HFFc6 (cell line): ENCODE results near the gene TTC7B. TPM values are rescaled to one million over a fixed set of nuclear protein-coding genes. Genes with fewer than 3 reads are reported as not detected.
A peak's percentile ranks its signal among the peaks of the same experiment; 100 is the strongest.
"Not testable (repeated sequence)": the region's sequence is repeated elsewhere in the genome, so short reads cannot be mapped to it uniquely, and the experiment has no call there.

Experiments used
- DNase-seq: peaks from one replicate; pipeline ENCODE4 v3.0.0-alpha.2; 2018
- H3K27ac Mint-ChIP-seq: 2 replicates; pipeline ENCODE4 v1.8.0; 2020; ENCODE audit warnings: mild to moderate bottlenecking, mixed read lengths
- H3K27me3 Mint-ChIP-seq: 2 replicates; pipeline ENCODE4 v1.8.0; 2021; ENCODE audit warnings: mild to moderate bottlenecking, moderate library complexity, mixed read lengths; ENCODE audit not compliant: insufficient read depth
- H3K36me3 Mint-ChIP-seq: 2 replicates; pipeline ENCODE4 v1.8.0; 2021; ENCODE audit warnings: low read depth, mixed read lengths
- H3K4me1 Mint-ChIP-seq: 2 replicates; pipeline ENCODE4 v1.8.0; 2020; ENCODE audit warnings: low read depth, mixed read lengths
- H3K4me3 Mint-ChIP-seq: 2 replicates; pipeline ENCODE4 v1.8.0; 2020; ENCODE audit warnings: mild to moderate bottlenecking, moderate library complexity, mixed read lengths
- H3K9me3 Mint-ChIP-seq: 2 replicates; pipeline ENCODE4 v1.8.0; 2020; ENCODE audit warnings: mild to moderate bottlenecking, mixed read lengths
- total RNA-seq, 6 experiments: library from RNA; stranded (reverse); fragmentation: NEBNext Ultra II Directional; extraction: Animal tissue kit (Norgen Biotek cat#: 25700); gene quantifications; 2 replicates in 1 of 6; 3 replicates in 5 of 6; pipeline ENCODE4 v1.2.3, GENCODE V29; 2021
- TF ChIP-seq, protein P1 (sequence below): fragments of 200-600 bp; sonication (generic); IDR thresholded peaks from 2 replicates; pipeline ENCODE4 v1.5.0; 2021; ENCODE audit warnings: antibody characterized with exemption, mild to moderate bottlenecking

Gene TTC7B
- total RNA-seq, 6 experiments from 2014 or later: 34.6 to 46.9 (median 40.9) TPM

DNA sequence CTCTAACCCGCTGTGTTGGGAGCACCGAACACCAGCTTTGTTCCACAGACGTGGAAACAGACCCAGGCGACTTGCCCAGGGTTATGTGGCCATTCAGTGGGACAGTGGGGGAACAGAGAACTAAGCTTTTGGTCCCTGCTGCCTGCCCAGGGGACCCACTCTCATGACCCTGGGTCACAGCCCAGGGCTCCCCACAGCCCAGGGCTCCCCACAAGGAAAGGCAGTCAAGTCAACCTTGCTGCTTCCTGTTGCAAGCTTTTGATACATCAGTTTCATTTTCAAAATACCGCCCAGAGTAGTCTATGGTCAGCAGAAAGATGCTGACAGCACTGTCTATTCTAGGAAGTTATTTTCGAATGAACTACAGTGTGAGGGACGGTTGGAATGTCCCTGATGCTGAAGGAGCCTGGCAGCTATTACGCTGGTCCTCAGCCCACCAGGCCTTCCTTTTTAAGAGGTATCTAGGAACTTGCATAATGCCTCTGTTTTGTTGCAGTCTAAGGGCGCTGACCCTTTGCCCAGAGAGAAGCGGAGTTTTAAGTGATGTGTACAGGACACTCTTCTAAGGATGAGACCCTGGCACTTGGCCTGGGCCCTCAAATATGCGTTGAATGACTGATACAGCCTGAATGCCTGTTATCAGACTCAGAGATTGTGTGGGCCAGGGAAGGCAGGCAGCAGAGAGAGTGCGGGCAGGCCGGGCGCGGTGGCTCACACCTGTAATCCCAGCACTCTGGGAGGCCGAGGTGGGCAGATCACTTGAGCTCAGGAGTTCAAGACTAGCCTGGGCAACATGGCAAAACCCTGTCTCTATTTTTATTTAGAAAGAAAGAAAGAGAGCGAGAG, 12.6 kb upstream of the TTC7B start:
- H3K9me3 Mint-ChIP-seq: peaks cover 11% of the 10 kb centered on the region
- H3K4me3 Mint-ChIP-seq: peak overlapping the region; percentile 72; the same call in 1 of the 2 replicates
- peaks cover 4% of the 10 kb centered on the region for H3K36me3 Mint-ChIP-seq
- no peak for DNase-seq
- H3K4me1 Mint-ChIP-seq: peaks cover 9% of the 10 kb centered on the region; the same call in 1 of the 2 replicates
- H3K27me3 Mint-ChIP-seq: peaks cover 20% of the 10 kb centered on the region
- TF ChIP-seq, protein P1, sequence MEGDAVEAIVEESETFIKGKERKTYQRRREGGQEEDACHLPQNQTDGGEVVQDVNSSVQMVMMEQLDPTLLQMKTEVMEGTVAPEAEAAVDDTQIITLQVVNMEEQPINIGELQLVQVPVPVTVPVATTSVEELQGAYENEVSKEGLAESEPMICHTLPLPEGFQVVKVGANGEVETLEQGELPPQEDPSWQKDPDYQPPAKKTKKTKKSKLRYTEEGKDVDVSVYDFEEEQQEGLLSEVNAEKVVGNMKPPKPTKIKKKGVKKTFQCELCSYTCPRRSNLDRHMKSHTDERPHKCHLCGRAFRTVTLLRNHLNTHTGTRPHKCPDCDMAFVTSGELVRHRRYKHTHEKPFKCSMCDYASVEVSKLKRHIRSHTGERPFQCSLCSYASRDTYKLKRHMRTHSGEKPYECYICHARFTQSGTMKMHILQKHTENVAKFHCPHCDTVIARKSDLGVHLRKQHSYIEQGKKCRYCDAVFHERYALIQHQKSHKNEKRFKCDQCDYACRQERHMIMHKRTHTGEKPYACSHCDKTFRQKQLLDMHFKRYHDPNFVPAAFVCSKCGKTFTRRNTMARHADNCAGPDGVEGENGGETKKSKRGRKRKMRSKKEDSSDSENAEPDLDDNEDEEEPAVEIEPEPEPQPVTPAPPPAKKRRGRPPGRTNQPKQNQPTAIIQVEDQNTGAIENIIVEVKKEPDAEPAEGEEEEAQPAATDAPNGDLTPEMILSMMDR: no peak
- no peak overlapping the region for H3K27ac Mint-ChIP-seq

DNA sequence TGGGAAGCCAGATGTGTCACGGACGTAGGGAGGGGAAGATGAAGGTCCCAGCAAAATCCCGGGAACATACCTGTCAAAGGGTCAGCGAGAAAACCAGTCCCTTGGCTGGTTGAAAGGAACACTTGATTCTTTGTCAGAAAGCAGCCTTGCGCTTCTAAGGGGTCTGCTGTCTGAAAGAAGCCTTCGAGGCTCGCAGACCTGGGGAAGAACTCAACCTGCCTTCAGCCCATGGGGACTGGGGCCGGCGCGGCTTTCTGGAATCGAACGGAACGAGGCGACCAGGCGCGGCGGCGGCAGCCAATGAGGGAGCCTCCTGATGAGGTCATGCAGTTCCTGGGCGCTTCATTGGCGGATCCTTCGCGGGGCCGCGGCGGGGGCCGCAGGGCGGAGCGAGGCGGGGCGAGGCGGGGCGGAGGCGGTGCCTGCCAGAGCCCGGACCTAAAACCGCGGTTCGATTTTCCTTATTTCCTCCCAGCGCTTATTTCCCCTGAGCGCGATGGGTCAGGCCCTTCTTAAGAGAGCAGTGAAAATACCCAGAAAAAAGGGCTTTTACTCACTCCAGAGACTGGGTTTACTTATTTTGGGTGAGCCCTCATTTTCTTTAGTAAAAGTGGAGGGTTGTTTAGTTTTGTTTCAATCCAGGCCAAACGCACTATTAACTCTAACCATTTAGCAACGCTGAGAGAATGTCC, 11.8 kb upstream of the TTC7B start:
- Mint-ChIP-seq H3K4me3 (peak overlapping the region; percentile 72), H3K36me3 (peaks cover 10% of the 10 kb centered on the region), H3K27ac (no peak overlapping the region), H3K27me3 (peaks cover 20% of the 10 kb centered on the region), H3K9me3 (peaks cover 19% of the 10 kb centered on the region), H3K4me1 (peaks cover 9% of the 10 kb centered on the region; the same call in 1 of the 2 replicates)
- TF ChIP-seq, protein P1: no peak
- DNase-seq: peak; percentile 58

DNA sequence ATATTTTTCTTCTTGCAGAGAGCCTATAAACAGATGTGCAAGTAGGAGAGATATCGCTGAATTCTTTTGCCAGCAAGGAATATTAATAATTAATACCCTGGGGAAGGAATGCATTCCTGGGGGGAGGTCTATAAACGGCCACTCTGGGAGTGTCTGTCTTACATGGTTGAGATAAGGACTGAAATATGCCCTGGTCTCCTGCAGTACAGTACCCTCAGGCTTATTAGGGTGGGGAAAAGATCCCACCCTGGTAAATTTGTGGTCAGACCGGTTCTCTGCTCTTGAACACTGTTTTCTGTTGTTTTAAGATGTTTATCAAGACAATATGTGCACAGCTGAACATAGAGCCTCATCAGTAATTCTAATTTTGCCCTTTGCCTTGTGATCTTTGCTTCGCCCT, 7.3 kb upstream of the TTC7B start:
- not testable (repeated sequence) for H3K4me3 Mint-ChIP-seq, H3K27ac Mint-ChIP-seq, H3K4me1 Mint-ChIP-seq, DNase-seq
- Mint-ChIP-seq H3K9me3 (peaks cover 24% of the 10 kb centered on the region), H3K36me3 (peaks cover 10% of the 10 kb centered on the region), H3K27me3 (peaks cover 12% of the 10 kb centered on the region)

DNA sequence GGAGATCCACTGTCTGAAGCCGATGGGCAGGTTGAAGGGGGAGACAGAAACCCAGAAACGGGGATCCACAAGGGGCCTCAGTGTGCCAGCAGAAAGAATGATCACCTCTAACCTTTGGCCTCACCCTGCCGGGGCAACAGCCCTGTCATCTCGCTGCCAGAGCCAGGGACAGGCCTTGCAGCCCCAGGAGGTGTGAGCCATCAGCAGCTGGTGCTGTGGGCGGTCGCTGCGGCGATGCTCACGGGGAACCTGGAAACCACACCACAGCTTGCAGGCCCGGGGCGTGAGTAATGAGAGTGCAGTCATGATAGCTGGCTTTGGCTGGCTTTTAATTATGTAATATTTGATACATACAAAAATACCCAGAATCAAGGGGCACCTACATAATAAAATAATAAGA, 4.7 kb upstream of the TTC7B start:
- TF ChIP-seq, protein P1: no peak
- Mint-ChIP-seq H3K4me1 (no peaks in the 10 kb centered on the region), H3K9me3 (peaks cover 24% of the 10 kb centered on the region), H3K27ac (no peak overlapping the region), H3K4me3 (no peak overlapping the region), H3K27me3 (peaks cover 15% of the 10 kb centered on the region), H3K36me3 (peaks cover 10% of the 10 kb centered on the region)
- peak; percentile 43 for DNase-seq

DNA sequence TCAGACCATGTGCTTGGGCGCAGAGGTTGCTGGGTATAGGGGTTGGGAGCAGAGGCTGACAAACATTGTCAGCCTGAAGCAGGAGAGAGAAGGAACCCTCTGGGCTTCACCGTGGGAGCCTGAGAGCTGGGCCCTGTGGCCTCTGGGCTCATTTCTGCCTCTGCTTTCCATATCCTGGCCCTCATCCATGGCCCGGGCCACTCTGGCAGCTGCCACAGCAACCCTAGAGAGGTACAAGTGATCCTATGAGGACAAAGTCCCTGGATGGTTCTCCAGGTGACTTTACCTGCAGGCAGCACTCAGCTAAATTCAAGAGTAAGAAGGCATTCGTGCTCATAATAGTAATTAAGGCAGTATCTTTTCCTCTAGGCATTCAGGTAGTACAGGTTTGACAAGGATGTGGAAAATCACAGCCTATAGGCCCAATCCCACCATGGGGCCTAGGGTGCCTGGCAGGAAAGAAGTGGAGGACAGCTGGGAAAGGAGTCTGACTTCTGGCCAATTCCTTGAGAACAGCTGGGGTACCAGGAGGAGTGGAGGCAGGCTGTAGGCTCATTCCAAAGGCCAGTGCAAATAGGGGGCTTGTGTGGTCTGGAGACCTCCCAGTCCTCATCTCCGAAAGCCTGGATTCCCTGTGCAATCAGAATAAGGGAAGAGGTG, 3.6 kb upstream of the TTC7B start:
- TF ChIP-seq, protein P1: no peak
- H3K36me3 Mint-ChIP-seq: peaks cover 10% of the 10 kb centered on the region
- peaks cover 15% of the 10 kb centered on the region for H3K27me3 Mint-ChIP-seq
- DNase-seq: no peak
- H3K4me3 Mint-ChIP-seq: no peak overlapping the region
- H3K4me1 Mint-ChIP-seq: peaks cover 8% of the 10 kb centered on the region
- H3K9me3 Mint-ChIP-seq: peaks cover 21% of the 10 kb centered on the region
- no peak overlapping the region for H3K27ac Mint-ChIP-seq
